HepG2 (cell line): ENCODE data around the gene MAP3K9. TPM values are rescaled to one million over a fixed set of nuclear protein-coding genes. Genes with fewer than 3 reads are reported as not detected.

ENCODE experiments used
- ATAC-seq: fragments of 200-7000 bp; cut with Tn5 transposase; 3 replicates; pipeline ENCODE4 v1.9.1; 2020; ENCODE audit warnings: mild to moderate bottlenecking, moderate library complexity
- BruUV-seq: library from RNA; stranded (reverse); fragments of 400-500 nt; replicated peaks from 2 replicates; lab custom pipeline; 2021; lab: Mats Ljungman, UMichigan
- CTCF ChIA-PET: fragments of 300-600 bp; formaldehyde crosslinking; extraction: SDS; loops from one replicate; lab custom pipeline; 2021; ENCODE audit warnings: low total read pairs, inconsistent platforms, low intra/inter-chr PET ratio; lab: Yijun Ruan, JAX
- POLR2A ChIA-PET: fragments of 350-600 bp; sonication (Branson Sonifier 250); formaldehyde crosslinking; loops from one replicate; lab custom pipeline; 2020; ENCODE audit warnings: antibody characterized with exemption, inconsistent platforms; lab: Yijun Ruan, JAX
- DNase-seq: peaks from one replicate; pipeline ENCODE4 v3.0.0-alpha.2; 2015; ENCODE audit warnings: low spot score
- FAIRE-seq: peaks from 3 replicates; lab custom pipeline; 2011; peaks lifted over from hg19 to GRCh38; lab: Jason Lieb, UNC
- H2AFZ ChIP-seq: one replicate; pipeline ENCODE4 v1.6.1; 2011; ENCODE audit warnings: low read length, inconsistent platforms
- H3K27ac ChIP-seq: fragments of 300-600 bp; 3 replicates; pipeline ENCODE4 v1.8.0; 2011; ENCODE audit warnings: mixed run types, mild to moderate bottlenecking, mixed read lengths, low read length, inconsistent platforms; ENCODE audit not compliant: insufficient read depth; ENCODE audit errors: extremely low read length
- H3K27me3 ChIP-seq, 2 experiments: fragments of 200-600 bp in 1 of 2; 2 replicates in 1 of 2; 3 replicates in 1 of 2; pipeline versions ENCODE4 v1.6.0 to v1.8.0; 2011; ENCODE audit warnings: low read length in 2 of 2, mild to moderate bottlenecking in 2 of 2, moderate library complexity in 2 of 2, inconsistent platforms in 1 of 2; ENCODE audit not compliant: insufficient read depth in 2 of 2, control insufficient read depth in 1 of 2
- H3K36me3 ChIP-seq, 2 experiments: fragments of 200-600 bp in 1 of 2; replicated peaks in 1 of 2; 2 replicates in 1 of 2; 3 replicates in 1 of 2; pipeline versions ENCODE4 v1.5.1 to v1.8.0; 2011; ENCODE audit warnings: low read length in 2 of 2, inconsistent platforms in 1 of 2; ENCODE audit not compliant: insufficient read depth in 2 of 2, control insufficient read depth in 1 of 2
- H3K4me1 ChIP-seq: 2 replicates; pipeline ENCODE4 v1.5.1; 2012; ENCODE audit warnings: low read length, inconsistent platforms; ENCODE audit not compliant: insufficient read depth
- H3K4me2 ChIP-seq: 2 replicates; pipeline ENCODE4 v1.6.0; 2011; ENCODE audit warnings: low read depth, low read length, inconsistent platforms
- H3K4me3 ChIP-seq, 3 experiments: fragments of 200-600 bp in 1 of 3; sonication (generic), shearing (Covaris generic) in 1 of 3; replicated peaks in 1 of 3; 2 replicates each; pipeline ENCODE4 v1.5.1; 2011 to 2016; ENCODE audit warnings: low read length in 3 of 3, inconsistent platforms in 2 of 3, low read depth in 2 of 3, mild to moderate bottlenecking in 2 of 3, control low read depth in 1 of 3, mixed read lengths in 1 of 3; ENCODE audit not compliant: insufficient read depth in 1 of 3
- H3K79me2 ChIP-seq: one replicate; pipeline ENCODE4 v1.6.1; 2011; ENCODE audit warnings: low read length, inconsistent platforms; ENCODE audit not compliant: insufficient read depth
- H3K9ac ChIP-seq: 2 replicates; pipeline ENCODE4 v1.6.0; 2011; ENCODE audit warnings: mild to moderate bottlenecking, low read depth, low read length, inconsistent platforms; ENCODE audit not compliant: insufficient read depth
- H3K9me3 ChIP-seq: 2 replicates; pipeline ENCODE4 v1.5.1; 2012; ENCODE audit warnings: mild to moderate bottlenecking, low read length
- H4K20me1 ChIP-seq: 2 replicates; pipeline ENCODE4 v1.6.0; 2011; ENCODE audit warnings: inconsistent platforms, mild to moderate bottlenecking, low read length, moderate library complexity; ENCODE audit not compliant: insufficient read depth
- CEBPB ChIP-seq: IDR thresholded peaks from 2 replicates; pipeline ENCODE4 v1.6.1; 2011; ENCODE audit warnings: low read depth, low read length, improper control_type of control experiment, borderline replicate concordance
- CEBPG ChIP-seq: IDR thresholded peaks from 2 replicates; pipeline ENCODE4 v1.6.1; 2016
- ELF3 ChIP-seq: IDR thresholded peaks from 2 replicates; pipeline ENCODE4 v1.6.1; 2016; ENCODE audit warnings: missing genetic modification reagents, missing compliant biosample characterization
- HNF4A ChIP-seq: sonication (generic); formaldehyde crosslinking; IDR thresholded peaks from 2 replicates; pipeline ENCODE4 v1.4.0; 2020; ENCODE audit warnings: missing genetic modification reagents
- HOMEZ ChIP-seq: IDR thresholded peaks from 2 replicates; pipeline ENCODE4 v1.6.1; 2016; ENCODE audit warnings: low read depth
- KMT2B ChIP-seq: IDR thresholded peaks from 2 replicates; pipeline ENCODE4 v1.6.1; 2016; ENCODE audit warnings: missing genetic modification reagents, missing compliant biosample characterization
- MBD4 ChIP-seq: IDR thresholded peaks from 2 replicates; pipeline ENCODE4 v1.6.1; 2012; ENCODE audit warnings: low read length, inconsistent platforms, borderline replicate concordance
- MIER3 ChIP-seq: IDR thresholded peaks from 2 replicates; pipeline ENCODE4 v1.6.1; 2016; ENCODE audit warnings: missing compliant biosample characterization, borderline replicate concordance
- RXRA ChIP-seq: sonication (generic); formaldehyde crosslinking; IDR thresholded peaks from 2 replicates; pipeline ENCODE4 v1.5.1; 2020; ENCODE audit warnings: missing genetic modification reagents
- SALL1 ChIP-seq: sonication (generic); formaldehyde crosslinking; IDR thresholded peaks from 2 replicates; pipeline ENCODE4 v1.8.0; 2022; ENCODE audit warnings: mild to moderate bottlenecking, missing genetic modification reagents
- TBP ChIP-seq: sonication (generic); formaldehyde crosslinking; IDR thresholded peaks from 2 replicates; pipeline ENCODE4 v1.5.0; 2020; ENCODE audit warnings: missing genetic modification reagents
- TEAD3 ChIP-seq: optimal IDR thresholded peaks from 2 replicates; pipeline ENCODE3; 2016; ENCODE audit warnings: borderline replicate concordance
- ZBTB20 ChIP-seq: sonication (generic); formaldehyde crosslinking; IDR thresholded peaks from 2 replicates; pipeline ENCODE4 v1.8.1; 2023; ENCODE audit warnings: missing genetic modification reagents, low read depth, mild to moderate bottlenecking, borderline replicate concordance
- ZBTB3 ChIP-seq: sonication (generic); formaldehyde crosslinking; IDR thresholded peaks from 2 replicates; pipeline ENCODE4 v1.4.0; 2020; ENCODE audit warnings: low read depth, mild to moderate bottlenecking, moderate library complexity, missing genetic modification reagents, borderline replicate concordance
- ZMAT3 ChIP-seq: sonication (generic); formaldehyde crosslinking; conservative IDR thresholded peaks from 2 replicates; pipeline ENCODE4 v1.7.0; 2021; ENCODE audit warnings: missing genetic modification reagents
- ZNF24 ChIP-seq: fragments of 450-650 bp; IDR thresholded peaks from 2 replicates; pipeline ENCODE4 v1.6.1; 2017; ENCODE audit warnings: antibody characterized with exemption, mild to moderate bottlenecking
- ZNF451 ChIP-seq: sonication (generic); formaldehyde crosslinking; IDR thresholded peaks from 2 replicates; pipeline ENCODE4 v1.5.0; 2020; ENCODE audit warnings: mild to moderate bottlenecking, missing genetic modification reagents
- ZNF543 ChIP-seq: sonication (generic); formaldehyde crosslinking; IDR thresholded peaks from 2 replicates; pipeline ENCODE4 v1.4.0; 2020; ENCODE audit warnings: mild to moderate bottlenecking, missing genetic modification reagents
- ZNF788 ChIP-seq: sonication (generic); formaldehyde crosslinking; IDR thresholded peaks from 2 replicates; pipeline ENCODE4 v1.5.0; 2020; ENCODE audit warnings: mild to moderate bottlenecking, missing genetic modification reagents, borderline replicate concordance
- ZNF839 ChIP-seq: sonication (generic); formaldehyde crosslinking; IDR thresholded peaks from 2 replicates; pipeline ENCODE4 v1.4.0; 2020; ENCODE audit warnings: missing genetic modification reagents, mild to moderate bottlenecking, borderline replicate concordance
- ZNF841 ChIP-seq: sonication (generic); formaldehyde crosslinking; IDR thresholded peaks from 2 replicates; pipeline ENCODE4 v1.8.1; 2023; ENCODE audit warnings: missing genetic modification reagents, borderline replicate concordance
- WGBS: methylation state at CpG from one replicate; pipeline ENCODE4 v1.1.6; 2017; ENCODE audit warnings: low lambda C conversion rate; 5-methylcytosine and 5-hydroxymethylcytosine counted together
- in situ Hi-C: cut with HindIII; loops from 2 replicates; pipeline ENCODE4 v1.10.0; 2017; ENCODE audit warnings: low pct_unique_long_range_greater_than_20kb; ENCODE audit not compliant: extremely low pct_ligation_motif_present
- intact Hi-C: fragments of 100-400 bp; cut with micrococcal nuclease; formaldehyde crosslinking; loops from one replicate; pipeline ENCODE4 v1.10.0; 2022; ENCODE audit not compliant: unreplicated experiment
- polyA plus RNA-seq, 8 experiments: library from polyadenylated mRNA; depleted of rRNA in 3 of 8; stranded (reverse) in 7 of 8; unstranded in 1 of 8; fragments of >200 nt; fragmentation: Illumina TruSeq in 4 of 8; extraction: Trizol in 4 of 8; gene quantifications; 2 replicates each; pipeline versions ENCODE4 v1.2.1 to v1.2.3, GENCODE V29; 2011 to 2016; ENCODE audit warnings: low read depth in 4 of 8, missing spikeins in 1 of 8, mixed read lengths in 1 of 8; ENCODE audit not compliant: insufficient read depth in 1 of 8
- total RNA-seq, 5 experiments: library from RNA; depleted of rRNA; stranded (reverse); fragments of >200 nt; fragmentation: Illumina TruSeq; extraction: Trizol; gene quantifications; 2 replicates each; pipeline ENCODE4 v1.2.3, GENCODE V29; 2016; ENCODE audit warnings: low read depth in 1 of 5
- TF ChIP-seq, protein P1 (sequence below): sonication (generic); formaldehyde crosslinking; IDR thresholded peaks from 2 replicates; pipeline ENCODE4 v1.4.0; 2020; ENCODE audit warnings: missing genetic modification reagents
- TF ChIP-seq, protein P2 (sequence below): sonication (generic); formaldehyde crosslinking; IDR thresholded peaks from 2 replicates; pipeline ENCODE4 v1.4.0; 2020; ENCODE audit warnings: missing genetic modification reagents

MAP3K9 gene
- total and polyA plus RNA-seq, 2 of the 13 experiments (the other 11 are each of a cell fraction or from before 2014, with no cell fraction given) = 4.3 to 4.5 TPM

DNA sequence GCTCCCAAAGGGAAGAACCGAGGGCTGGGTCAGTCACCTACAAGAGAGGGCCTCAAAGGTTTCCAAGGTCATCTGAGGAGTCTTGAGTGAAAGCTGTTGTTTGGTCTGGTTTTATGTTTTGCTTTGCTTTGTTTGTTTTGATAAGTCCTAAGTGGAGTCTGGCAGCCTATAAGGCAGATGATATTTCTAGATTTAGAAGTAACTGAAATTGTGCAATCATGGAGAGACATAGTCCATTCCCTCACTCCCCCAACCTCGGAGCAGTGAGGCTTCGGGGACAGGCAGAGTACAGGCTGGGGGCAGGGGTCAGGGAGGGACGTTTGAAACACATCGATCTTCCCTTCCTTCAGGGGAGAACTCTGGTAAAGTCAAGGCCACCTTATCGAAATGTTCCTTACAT lies 125.3 kb downstream of the MAP3K9 start:
- peaks cover 8% of the 10 kb centered on the region; the same call in 1 of the 2 replicates for H3K4me1 ChIP-seq

More for the DNA sequence above, 125.3 kb downstream of the MAP3K9 start:
- Histone ChIP-seq H3K9me3 (no peaks in the 10 kb centered on the region), H2AFZ (no peak overlapping the region), H3K36me3 (no peaks in the 10 kb centered on the region), H3K79me2 (no peaks in the 10 kb centered on the region)
- intact Hi-C loops = no loop called here
- peak; percentile 35; the same call in 1 of the 3 replicates for ATAC-seq
- DNase-seq = no peak
- FAIRE-seq = no peak
- POLR2A ChIA-PET = no interaction called here
- TF ChIP-seq HNF4A (0 out of 2 replicates have a peak, but pooled peaks have one; percentile 16), ZBTB20 (no peak), MBD4 (no peak), ZMAT3 (CRISPR knock-in tag) (no peak), ELF3 (CRISPR knock-in tag) (no peak), SALL1 (CRISPR knock-in tag) (peak; percentile 25; the same call in 1 of the 2 replicates), KMT2B (CRISPR knock-in tag) (no peak), ZNF839 (CRISPR knock-in tag) (no peak), ZNF788 (no peak), ZNF841 (CRISPR knock-in tag) (no peak), TBP (no peak), RXRA (no peak), ZNF24 (no peak), ZNF451 (CRISPR knock-in tag) (no peak), HOMEZ (no peak), ZNF543 (no peak), CEBPG (CRISPR knock-in tag) (peak; percentile 62), CEBPB (peak; percentile 85), TEAD3 (CRISPR knock-in tag) (no peak), ZBTB3 (CRISPR knock-in tag) (no peak), MIER3 (CRISPR knock-in tag) (no peak)
- TF ChIP-seq, protein P1, sequence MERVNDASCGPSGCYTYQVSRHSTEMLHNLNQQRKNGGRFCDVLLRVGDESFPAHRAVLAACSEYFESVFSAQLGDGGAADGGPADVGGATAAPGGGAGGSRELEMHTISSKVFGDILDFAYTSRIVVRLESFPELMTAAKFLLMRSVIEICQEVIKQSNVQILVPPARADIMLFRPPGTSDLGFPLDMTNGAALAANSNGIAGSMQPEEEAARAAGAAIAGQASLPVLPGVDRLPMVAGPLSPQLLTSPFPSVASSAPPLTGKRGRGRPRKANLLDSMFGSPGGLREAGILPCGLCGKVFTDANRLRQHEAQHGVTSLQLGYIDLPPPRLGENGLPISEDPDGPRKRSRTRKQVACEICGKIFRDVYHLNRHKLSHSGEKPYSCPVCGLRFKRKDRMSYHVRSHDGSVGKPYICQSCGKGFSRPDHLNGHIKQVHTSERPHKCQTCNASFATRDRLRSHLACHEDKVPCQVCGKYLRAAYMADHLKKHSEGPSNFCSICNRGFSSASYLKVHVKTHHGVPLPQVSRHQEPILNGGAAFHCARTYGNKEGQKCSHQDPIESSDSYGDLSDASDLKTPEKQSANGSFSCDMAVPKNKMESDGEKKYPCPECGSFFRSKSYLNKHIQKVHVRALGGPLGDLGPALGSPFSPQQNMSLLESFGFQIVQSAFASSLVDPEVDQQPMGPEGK (CRISPR knock-in tag) = no peak
- TF ChIP-seq, protein P2, sequence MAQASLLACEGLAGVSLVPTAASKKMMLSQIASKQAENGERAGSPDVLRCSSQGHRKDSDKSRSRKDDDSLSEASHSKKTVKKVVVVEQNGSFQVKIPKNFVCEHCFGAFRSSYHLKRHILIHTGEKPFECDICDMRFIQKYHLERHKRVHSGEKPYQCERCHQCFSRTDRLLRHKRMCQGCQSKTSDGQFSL (CRISPR knock-in tag) = no peak
- TF ChIP-seq, all 625 proteins: peak for 4
- CTCF ChIA-PET = no interaction called here
- BruUV-seq = no TSS peak
- WGBS = 3% methylated on average over 6 of the region's 6 CpGs
- no peaks in the 10 kb centered on the region for H4K20me1 ChIP-seq
- H3K4me3 ChIP-seq = no peak overlapping the region
- H3K27me3 ChIP-seq = no peaks in the 10 kb centered on the region; a peak in 1 of 5 replicates
- in situ Hi-C loops = no loop called here
- no peak overlapping the region for H3K4me2 ChIP-seq
- H3K27ac ChIP-seq = no peak overlapping the region
- no peak overlapping the region for H3K9ac ChIP-seq
